Urinary bladder (tissue), 4 donors: ENCODE data around the gene POLR1D. TPM values are rescaled to one million over a fixed set of nuclear protein-coding genes. Genes with fewer than 3 reads are reported as not detected.

ENCODE experiments used
- DNase-seq: peaks from one replicate; pipeline ENCODE4 v3.0.0-alpha.2; 2015; ENCODE audit errors: extremely low spot score
- H3K27ac ChIP-seq: one replicate; pipeline ENCODE4 v1.5.1; 2013; ENCODE audit warnings: low read depth, mild to moderate bottlenecking, moderate library complexity
- H3K36me3 ChIP-seq: one replicate; pipeline ENCODE4 v1.6.1; 2013; ENCODE audit warnings: mild to moderate bottlenecking, moderate library complexity; ENCODE audit not compliant: insufficient read depth
- H3K4me1 ChIP-seq: one replicate; pipeline ENCODE4 v1.6.1; 2013; ENCODE audit warnings: mild to moderate bottlenecking, moderate library complexity; ENCODE audit not compliant: insufficient read depth
- H3K4me3 ChIP-seq: one replicate; pipeline ENCODE4 v1.5.1; 2013; ENCODE audit warnings: low read depth, low read length
- WGBS: extraction: QIAGEN DNeasy Blood & Tissue Kit; methylation state at CpG from one replicate; pipeline ENCODE4 v1.1.7; 2013; 5-methylcytosine and 5-hydroxymethylcytosine counted together
- polyA plus RNA-seq: library from polyadenylated mRNA; stranded (reverse); fragments of 200-250 nt; gene quantifications from one replicate; pipeline ENCODE4 v1.2.3, GENCODE V29; 2013
- total RNA-seq: library from RNA; depleted of rRNA; stranded (reverse); fragments of >200 nt; gene quantifications from one replicate; pipeline ENCODE4 v1.2.3, GENCODE V29; 2014
- donor health status: healthy with polysubstance abuse.
- donor health status: healthy.

Gene POLR1D
- total and polyA plus RNA-seq, 2 donors = 64.5 to 132 TPM

DNA sequence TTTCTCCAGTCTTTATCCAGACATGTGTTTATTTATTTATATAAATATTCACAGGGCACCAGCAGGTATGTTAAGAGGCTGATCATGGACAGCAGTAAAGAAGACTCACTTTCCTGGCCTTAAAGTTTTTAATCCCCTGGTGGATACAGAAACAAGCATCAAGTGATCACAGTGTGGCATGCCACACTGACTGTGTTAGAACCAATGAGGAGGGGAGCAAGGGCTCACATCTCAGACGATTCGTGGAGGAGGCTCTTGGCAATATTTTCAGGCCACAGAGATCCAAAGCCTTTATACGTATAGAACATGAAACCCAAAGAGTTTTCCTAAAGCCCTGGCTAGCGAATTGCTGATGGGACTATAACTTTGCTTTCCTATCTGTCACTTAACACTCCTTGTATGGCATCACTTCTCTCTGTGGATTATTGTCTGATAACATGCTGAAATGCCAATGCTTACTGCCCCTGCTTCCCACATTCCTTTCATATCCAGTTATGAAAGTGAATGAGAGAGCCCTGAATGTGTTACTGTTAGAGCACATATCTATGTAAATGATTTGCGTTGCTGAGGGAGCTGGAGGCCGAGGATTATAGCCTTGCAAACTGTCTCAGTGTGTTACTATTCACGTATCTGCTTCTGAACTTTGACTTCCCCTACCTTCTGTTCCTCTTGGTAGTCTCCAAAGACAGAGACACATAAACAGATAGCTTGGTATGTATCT is 37.6 kb downstream of the POLR1D start:
- no peak for DNase-seq
- Histone ChIP-seq H3K36me3 (peaks cover 3% of the 10 kb centered on the region), H3K4me1 (no peaks in the 10 kb centered on the region), H3K4me3 (no peak overlapping the region), H3K27ac (no peak overlapping the region)
- WGBS = 56% methylated on average over 7 of the region's 7 CpGs

DNA sequence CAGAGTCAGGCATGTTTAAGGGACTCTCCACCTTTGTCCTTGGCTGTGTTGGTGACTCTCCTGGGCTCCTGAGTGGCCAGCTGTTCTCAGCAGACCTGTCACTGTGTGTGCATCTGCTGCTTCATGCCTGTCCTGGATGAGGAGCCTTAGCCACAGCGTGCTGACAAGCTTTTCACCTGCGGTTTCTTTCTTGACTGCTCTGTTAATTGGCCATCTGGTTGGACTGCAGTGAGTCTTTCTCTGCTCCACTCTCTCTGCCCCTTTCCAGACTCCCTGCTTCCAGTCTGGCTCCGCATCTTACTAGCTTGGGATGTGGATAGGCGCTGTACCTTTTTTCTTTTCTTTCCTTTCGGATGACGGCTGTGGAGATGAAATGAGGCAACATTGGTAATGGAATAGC is 38.8 kb downstream of the POLR1D start:
- no peak for DNase-seq
- WGBS = 94% methylated on average over 6 of the region's 6 CpGs
- no peak overlapping the region for H3K4me3 ChIP-seq
- peaks cover 3% of the 10 kb centered on the region for H3K36me3 ChIP-seq
- H3K27ac ChIP-seq = no peak overlapping the region
- H3K4me1 ChIP-seq = no peaks in the 10 kb centered on the region

DNA sequence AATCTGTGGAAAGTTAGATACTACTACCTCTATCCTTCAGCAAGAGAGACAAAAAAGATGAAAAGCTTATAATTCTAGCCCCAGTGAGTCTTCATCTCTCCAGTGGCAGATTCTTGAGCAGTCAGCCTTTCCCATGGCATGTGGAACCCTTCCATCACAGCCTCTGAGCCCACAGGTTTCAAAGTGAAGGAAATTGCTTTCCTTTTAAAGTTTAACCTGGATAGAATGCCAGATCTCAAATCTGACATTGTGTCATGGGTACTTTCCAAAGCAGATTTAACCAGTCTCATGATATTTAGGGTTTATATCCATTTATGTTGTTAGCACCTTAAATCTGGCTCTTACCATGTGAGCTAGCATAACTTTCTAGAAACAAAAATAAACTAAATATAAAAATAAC is 39.3 kb downstream of the POLR1D start:
- Histone ChIP-seq H3K36me3 (peaks cover 6% of the 10 kb centered on the region), H3K4me3 (no peak overlapping the region), H3K4me1 (no peaks in the 10 kb centered on the region), H3K27ac (no peak overlapping the region)
- DNase-seq = no peak

DNA sequence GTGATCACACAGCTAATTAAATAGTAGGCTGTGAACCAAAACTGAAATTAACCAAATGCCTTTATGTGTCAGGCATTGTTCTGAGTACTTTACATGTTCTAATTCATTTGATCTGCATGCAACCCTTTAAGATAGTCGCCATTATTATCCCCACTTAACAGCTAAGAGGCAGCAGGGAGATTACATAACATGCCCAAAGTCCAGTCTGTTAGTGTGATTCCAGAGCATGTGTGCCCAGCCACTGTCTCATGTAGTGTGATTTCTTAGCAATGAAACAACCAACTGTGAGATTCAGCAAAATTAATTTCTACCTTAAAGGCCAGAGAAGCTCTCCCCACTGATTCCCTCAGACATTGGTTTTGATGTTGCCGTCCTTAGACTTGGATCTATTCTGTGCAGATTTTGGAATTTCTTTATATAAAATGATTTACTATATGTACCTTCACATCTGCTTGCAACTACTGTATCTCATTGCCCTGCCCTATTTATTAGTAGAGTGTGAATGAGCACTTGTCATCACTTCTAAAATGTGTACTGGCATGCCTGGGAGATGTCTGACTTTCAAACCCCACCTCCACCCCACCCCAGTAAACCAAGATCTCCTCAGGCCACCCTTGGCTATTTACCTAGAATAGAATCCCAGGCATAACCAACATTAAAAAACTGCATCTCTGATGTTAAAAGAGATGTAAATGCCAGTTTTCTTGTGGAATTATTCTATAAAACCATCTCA is 41.2 kb downstream of the POLR1D start:
- 92% methylated on average over 2 of the region's 2 CpGs for WGBS
- H3K4me3 ChIP-seq = no peak overlapping the region
- H3K27ac ChIP-seq = no peak overlapping the region
- no peak for DNase-seq
- no peaks in the 10 kb centered on the region for H3K4me1 ChIP-seq
- peaks cover 5% of the 10 kb centered on the region for H3K36me3 ChIP-seq

DNA sequence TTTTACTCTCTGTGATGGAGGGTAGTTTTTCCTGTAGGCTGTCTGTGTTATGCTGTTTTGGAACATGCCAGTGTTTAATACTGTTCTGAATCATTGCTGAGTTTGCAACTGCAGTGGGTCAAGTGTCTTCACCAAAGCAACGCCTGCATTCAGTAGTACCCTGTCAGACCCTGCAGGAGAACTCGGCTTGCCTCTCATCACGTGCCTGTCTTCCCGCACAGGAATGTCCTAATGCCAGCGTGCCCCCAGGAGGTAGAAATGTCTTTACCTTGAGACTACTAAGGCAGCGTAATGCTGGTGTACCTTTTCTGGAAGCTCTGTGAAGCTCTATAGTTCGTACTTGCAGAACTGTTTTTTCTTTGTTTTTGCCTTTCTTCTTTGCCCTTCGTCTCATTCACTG is 42.3 kb downstream of the POLR1D start:
- DNase-seq = no peak
- WGBS = 80% methylated on average over 8 of the region's 8 CpGs
- Histone ChIP-seq H3K4me1 (no peaks in the 10 kb centered on the region), H3K27ac (no peak overlapping the region), H3K4me3 (no peak overlapping the region), H3K36me3 (peaks cover 4% of the 10 kb centered on the region)

DNA sequence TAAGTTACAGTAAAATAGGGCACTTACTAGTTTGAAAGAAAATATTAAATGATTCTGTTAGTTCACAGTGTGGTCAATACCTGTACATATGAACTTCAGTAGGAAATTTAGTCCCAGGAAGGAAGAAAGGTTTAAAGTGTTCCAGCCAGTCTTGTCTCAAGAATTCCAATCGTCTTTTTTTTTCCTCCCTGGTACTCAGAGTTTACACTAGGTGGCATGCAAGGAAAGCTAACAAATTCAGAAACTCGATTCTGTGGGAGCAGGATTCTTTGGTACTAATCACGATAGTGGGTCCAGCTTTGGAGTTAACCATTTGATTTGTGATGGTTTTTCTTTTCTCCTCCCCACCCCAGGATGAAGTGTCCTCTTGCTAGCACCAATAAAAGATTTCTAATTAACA is 43.6 kb downstream of the POLR1D start:
- Histone ChIP-seq H3K36me3 (peaks cover 4% of the 10 kb centered on the region), H3K27ac (no peak overlapping the region), H3K4me1 (no peaks in the 10 kb centered on the region), H3K4me3 (no peak overlapping the region)
- 33% methylated on average over 3 of the region's 3 CpGs for WGBS
- DNase-seq = no peak

DNA sequence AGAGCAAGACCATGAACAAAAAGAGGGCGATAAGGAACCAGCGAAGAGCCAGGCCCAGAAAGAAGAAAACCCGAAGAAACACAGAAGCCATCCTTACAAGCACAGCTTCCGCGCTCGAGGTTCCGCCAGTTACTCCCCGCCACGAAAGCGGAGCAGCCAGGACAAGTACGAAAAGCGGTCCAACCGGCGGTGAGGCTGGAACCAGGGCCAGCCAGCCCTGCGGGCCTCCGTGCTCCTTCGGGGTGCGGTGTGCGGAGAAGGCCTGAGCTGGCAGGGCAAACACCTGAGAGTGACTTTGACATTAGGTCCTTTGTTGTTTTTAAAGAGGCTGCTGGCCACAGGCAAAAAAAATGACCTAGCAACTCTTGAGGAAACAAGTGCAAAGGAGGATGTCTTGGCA is 44.1 kb downstream of the POLR1D start:
- Histone ChIP-seq H3K4me1 (no peaks in the 10 kb centered on the region), H3K36me3 (peaks cover 4% of the 10 kb centered on the region), H3K4me3 (no peak overlapping the region), H3K27ac (no peak overlapping the region)
- WGBS = 95% methylated on average over 19 of the region's 19 CpGs
- no peak for DNase-seq

DNA sequence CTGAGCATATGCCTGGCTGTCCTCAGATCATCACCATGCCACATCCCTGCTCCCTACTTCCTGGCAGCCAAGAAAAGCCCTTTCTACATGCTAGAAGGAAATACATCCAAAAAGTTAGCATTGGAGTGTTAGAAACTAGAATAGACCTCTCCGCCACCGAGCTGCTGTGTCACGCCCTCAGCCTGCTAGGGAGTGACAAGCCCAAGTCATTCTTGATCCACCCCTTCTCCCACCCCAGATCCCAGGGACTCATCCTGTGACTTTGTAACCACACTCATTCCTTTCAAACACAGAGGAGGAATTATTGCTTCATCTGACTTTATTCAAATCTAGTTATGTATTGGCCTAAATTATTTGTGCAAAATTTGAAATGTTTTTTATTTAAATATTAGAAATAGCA is 45.3 kb downstream of the POLR1D start:
- WGBS = 78% methylated on average over 3 of the region's 3 CpGs
- H3K27ac ChIP-seq = no peak overlapping the region
- DNase-seq = no peak

DNA sequence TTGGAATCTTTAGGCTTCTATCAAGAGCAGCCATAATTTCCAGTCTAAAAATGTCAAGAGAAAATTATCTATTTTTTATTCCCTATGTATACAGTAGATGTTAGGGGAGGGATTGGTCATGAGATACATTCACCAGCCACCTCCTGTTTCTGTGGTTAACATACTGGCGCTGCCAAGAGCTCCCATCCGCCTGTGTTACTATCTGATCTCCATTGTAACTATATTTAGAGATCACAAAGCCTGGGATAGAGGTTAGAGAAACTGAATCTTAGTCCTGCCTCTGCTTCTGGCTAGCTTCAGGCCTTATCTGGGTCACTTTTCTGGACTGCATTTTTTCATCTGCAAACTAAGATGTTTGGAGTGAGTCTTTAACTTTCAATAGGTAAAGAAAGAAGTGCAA is 46.3 kb downstream of the POLR1D start:
- peaks cover 4% of the 10 kb centered on the region for H3K36me3 ChIP-seq
- no peak overlapping the region for H3K27ac ChIP-seq
- no peak for DNase-seq
- H3K4me3 ChIP-seq = no peak overlapping the region
- WGBS = 24% methylated on average over 2 of the region's 2 CpGs
- H3K4me1 ChIP-seq = no peaks in the 10 kb centered on the region

More for the DNA sequence above, 45.3 kb downstream of the POLR1D start:
- Histone ChIP-seq H3K4me1 (no peaks in the 10 kb centered on the region), H3K4me3 (no peak overlapping the region), H3K36me3 (peaks cover 4% of the 10 kb centered on the region)

DNA sequence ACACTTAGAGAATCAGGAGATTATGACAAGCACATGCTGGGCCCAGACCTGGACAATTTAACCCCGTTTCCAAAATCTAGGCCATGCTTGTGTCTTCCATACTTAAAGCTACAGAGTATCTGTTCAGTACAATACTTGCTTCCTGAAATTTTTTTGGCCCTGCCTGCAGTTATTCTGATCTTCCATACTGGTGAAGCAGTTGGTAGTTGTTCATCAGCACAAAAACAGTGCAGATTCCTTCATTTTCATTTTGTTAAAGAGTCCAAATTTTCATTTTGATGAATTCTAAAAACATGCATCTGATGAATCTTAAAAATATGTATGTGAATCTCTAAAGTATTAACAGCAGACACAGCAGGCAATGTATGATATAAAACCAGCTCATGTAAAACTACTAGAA is 49.2 kb downstream of the POLR1D start:
- Histone ChIP-seq H3K27ac (no peak overlapping the region), H3K36me3 (peaks cover under 1% of the 10 kb centered on the region), H3K4me1 (no peaks in the 10 kb centered on the region), H3K4me3 (no peak overlapping the region)
- no peak for DNase-seq
- WGBS = 51% methylated on average over 1 of the region's 1 CpG

DNA sequence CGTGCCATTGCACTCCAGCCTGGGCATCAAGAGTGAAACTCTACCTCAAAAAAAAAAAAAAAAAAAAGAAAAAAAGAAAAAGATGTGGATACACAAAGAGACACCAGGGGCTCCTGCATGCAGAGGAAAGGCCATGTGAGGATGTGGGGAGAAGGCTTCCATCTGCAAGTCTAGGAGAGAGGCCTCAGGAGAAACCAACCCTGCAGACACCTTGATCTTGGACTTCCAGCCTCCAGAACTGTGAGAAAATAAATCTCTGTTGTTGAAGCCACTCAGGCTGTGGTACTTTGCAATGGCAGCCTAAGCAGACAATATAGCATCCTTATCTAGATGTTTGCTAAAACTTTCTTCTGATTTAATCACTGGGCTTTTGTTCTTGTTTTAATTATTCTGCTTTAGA is 50.3 kb downstream of the POLR1D start:
- WGBS = 88% methylated on average over 1 of the region's 1 CpG
- DNase-seq = no peak
- Histone ChIP-seq H3K4me1 (no peaks in the 10 kb centered on the region), H3K36me3 (no peaks in the 10 kb centered on the region), H3K4me3 (no peak overlapping the region), H3K27ac (no peak overlapping the region)

Other genes starting within 250 kb of the POLR1D start
- gene GTF3A, start 197.3 kb upstream of the POLR1D start, total RNA-seq = 67.8 TPM
- 117 TPM for gene GTF3A, start 197.3 kb upstream of the POLR1D start, polyA plus RNA-seq
- gene MTIF3, start 171.3 kb upstream of the POLR1D start, total RNA-seq = 54.6 TPM
- 51.1 TPM for gene MTIF3, start 171.3 kb upstream of the POLR1D start, polyA plus RNA-seq
- 11.6 TPM for gene LNX2, start 1.4 kb upstream of the POLR1D start, total RNA-seq
- 4.8 TPM for gene LNX2, start 1.4 kb upstream of the POLR1D start, polyA plus RNA-seq
- gene GSX1, start 170.6 kb downstream of the POLR1D start, total RNA-seq = not detected
- not detected for gene GSX1, start 170.6 kb downstream of the POLR1D start, polyA plus RNA-seq